NCI-H1105 (cell line): ENCODE results near the gene FGF12.

Source experiments
- DNase-seq: peaks from one replicate; lab custom pipeline; 2025; lab: John Stamatoyannopoulos, UW

The FGF12 gene

DNA sequence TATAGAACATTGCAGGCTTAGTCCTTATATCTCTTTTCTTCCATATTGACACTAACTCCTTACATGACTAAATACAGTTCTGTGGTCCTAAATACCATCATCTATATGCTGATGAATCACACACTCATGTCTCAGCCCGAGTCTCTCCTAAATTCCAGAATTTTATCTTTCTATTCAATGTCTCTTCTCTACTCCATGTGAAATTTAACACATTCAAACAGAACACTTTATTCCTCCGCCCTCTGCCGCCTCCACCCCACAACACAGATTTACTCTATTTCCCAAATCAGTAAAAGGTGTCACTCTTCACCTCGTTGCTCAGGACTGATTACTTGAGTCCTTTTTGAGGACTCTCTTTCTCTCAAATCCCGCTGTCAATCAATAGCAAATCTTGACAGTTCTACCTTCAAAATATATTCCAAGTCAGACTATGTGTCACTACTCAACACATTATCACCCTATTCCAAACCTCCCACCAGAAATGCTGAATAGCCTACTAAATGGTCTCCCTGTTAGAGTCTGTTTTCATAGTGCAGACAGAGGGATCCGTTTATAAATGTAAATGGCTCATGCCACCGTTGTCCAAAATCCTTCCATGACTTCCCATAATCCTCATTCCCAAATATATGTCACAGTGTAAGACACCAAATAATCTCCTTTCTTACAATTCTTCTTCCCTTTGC is 230.3 kb downstream of the FGF12 start:
- no peak for DNase-seq

DNA sequence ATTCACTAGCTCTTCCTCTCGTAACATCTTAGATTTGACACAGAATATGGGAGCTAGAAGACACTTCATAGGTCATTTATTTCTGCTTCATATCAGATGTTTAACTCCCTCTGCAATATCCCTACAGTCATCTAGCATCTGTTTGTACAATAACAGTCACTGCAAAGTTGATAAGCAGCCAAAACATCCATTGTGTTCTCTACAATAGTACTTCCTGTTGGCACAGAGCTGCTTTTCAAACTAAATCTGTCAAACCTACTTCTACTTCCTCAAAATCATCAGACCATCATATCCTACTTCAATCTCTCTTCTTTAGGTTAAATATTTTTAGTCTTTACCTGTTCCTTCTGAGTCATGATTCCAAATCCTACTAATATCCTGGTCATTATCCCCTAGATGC is 233.2 kb downstream of the FGF12 start:
- peak; percentile 66 for DNase-seq

DNA sequence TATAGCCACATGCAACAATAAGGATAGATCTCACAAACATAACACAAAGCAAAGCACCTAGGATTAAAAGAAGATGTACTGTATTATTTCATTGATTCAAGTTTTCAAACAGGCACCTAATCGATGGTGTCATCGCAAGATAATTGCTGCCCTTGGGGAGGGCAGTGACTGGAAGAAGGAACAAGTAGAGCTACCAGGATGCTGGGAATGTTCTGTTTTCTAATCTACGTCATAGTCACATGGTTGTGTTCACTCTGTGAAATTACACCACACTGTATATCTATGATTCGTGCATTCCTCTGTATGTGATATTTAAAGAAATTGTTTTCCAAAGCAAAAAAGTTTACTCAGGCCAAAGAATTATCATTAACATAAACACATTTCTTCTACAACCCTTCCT is 236.6 kb downstream of the FGF12 start:
- DNase-seq, result no peak

DNA sequence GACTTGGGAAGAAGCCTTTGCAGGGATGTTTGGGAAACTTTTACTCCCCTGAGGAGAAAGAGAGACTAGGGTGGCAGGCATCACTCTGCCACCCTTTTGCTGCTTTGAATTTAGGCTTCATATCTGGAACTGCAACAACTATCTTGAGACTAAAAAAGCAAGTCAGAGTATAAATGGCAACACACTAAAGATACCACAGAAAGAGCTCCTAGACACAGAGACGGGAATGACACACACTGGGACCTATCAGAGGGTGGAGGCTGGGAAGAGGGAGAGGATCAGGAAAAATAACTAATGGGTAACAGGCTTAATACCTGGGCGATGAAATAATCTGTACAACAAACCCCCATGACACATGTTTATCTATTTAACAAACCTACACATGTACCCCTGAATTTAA is 237.8 kb downstream of the FGF12 start:
- DNase-seq, result no peak

DNA sequence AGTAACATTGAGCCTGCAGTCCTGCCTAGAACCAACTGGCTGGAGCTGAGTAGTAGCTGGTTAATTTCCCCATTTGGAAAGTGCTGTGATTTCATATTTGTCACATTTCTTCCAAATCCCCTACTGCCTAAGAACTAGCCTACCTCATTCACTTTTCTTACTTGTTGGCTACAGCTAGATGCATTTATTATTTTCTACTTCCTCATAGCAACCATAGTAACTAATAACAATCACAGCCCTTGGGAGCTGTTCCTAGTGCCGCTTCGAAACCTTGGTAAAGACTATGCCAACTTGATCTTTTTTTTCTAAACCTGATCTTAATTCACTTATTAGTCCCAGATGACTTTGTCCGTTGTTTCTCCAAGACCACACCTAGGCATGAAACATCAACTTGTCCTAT is 240.3 kb downstream of the FGF12 start:
- no peak for DNase-seq

DNA sequence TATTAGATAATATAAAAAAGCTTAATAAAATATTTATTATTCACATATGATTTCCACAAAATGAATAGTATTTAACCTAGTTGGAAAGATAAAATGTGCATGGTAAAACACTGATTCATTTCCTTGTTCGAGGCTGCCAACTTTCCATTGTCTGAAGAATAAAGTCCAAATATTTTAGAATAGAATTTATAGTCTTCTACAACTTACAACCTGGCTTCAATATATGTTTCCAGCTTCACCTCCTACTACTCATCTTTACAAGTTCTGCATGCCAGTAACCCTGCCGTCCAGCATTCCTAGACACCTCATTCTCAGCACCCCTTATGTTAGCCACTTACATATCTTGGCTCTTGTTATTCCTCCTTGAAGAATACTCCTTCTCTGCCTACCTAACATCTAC is 244.5 kb downstream of the FGF12 start:
- no peak for DNase-seq

DNA sequence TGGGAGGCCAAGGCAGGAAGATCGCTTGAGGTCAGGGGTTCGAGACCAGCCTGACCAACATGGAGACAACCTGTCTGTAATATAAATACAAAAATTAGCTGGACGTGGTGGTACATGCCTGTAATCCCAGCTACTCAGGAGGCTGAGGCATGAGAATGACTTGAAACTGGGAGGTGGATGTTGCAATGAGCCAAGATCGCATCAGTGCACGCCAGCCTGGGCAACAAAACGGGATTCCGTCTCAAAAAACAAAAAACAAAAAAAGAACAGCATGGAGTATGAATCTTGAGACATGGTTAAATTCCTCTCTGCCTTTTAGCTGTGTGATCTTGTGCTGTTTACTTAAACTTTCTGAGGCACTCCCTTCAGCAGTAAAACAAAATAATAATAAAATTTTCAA is 244.9 kb downstream of the FGF12 start:
- DNase-seq, result no peak

DNA sequence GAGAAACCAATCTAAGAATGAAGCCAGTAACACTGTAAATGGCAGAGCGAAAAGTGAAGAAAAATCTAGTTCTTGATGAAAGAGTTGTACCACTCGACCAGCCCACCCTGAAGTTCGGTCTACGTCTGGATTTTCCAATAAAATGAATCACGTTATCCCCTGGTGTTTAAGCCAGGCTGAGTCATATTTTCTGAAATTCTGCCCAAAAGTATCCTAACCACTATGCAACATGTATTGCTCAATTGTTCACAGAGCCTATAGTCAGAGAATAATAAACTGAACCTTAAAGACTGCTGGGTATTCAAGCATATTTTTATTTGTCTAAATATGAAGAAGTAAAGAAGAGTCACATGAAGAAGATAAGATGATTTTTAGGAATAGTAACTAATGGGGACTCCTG is 245.7 kb downstream of the FGF12 start:
- no peak for DNase-seq

DNA sequence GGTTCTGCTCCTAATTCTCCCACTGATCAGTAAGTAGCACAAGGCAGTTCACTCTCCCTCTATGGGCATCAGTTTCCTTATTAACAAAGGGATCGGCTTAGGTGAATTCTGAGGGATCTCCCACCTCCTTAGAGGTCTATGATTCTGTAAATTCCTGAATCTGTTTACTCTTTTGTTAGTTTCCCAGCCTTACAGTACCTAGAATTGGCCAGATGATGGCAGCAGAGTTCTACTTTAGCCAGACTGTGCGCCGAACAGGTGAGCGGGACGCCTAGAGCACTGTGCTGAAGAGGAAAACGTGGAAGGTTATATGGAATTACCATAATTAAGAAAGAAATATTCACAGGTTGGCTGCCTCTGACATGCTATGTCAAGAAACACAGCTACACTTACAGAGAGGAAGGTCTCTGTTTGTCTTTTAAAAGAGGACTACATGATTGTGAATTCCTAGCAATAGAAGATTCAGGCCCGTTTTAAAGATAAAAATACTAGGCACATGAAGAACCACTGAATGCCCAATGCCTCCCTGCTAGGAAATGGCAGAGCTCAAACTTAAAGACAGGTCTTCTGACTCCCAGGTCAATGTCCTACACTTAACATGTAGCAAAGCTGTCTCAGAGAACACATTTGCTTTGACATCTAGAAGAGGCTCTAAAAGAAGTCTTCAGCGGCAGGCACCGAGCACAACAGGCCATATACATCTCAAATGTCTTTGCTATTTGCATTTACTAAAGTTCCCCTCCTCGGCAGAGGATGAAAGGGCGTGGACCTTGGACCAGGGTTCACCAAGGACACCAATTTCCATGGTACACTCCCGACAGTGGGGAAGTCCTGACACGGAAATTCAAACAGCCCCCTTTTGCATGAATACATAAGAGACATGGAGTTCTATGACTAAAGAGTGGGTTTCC is 259.9 kb downstream of the FGF12 start:
- DNase-seq, result peak; percentile 82

DNA sequence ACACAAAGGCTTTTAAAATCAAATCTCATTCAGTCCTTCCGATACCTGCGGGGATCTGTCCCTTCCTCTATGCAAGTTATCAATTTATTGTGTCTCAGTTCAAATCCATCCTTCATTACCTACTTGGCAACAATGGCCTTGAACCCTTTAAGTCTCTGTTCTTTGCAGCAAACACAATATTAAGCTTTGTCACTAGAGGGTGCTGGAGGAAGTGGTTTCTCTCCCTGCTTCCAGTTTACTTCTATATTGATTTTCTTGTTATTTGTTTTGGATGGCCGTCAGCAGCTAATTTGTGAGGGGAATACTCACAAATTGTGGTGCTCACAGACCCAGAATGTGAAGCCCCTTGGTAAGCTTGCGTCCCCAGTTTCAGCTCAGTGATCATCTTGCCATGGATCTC is 278.3 kb downstream of the FGF12 start:
- DNase-seq, result peak; percentile 13

DNA sequence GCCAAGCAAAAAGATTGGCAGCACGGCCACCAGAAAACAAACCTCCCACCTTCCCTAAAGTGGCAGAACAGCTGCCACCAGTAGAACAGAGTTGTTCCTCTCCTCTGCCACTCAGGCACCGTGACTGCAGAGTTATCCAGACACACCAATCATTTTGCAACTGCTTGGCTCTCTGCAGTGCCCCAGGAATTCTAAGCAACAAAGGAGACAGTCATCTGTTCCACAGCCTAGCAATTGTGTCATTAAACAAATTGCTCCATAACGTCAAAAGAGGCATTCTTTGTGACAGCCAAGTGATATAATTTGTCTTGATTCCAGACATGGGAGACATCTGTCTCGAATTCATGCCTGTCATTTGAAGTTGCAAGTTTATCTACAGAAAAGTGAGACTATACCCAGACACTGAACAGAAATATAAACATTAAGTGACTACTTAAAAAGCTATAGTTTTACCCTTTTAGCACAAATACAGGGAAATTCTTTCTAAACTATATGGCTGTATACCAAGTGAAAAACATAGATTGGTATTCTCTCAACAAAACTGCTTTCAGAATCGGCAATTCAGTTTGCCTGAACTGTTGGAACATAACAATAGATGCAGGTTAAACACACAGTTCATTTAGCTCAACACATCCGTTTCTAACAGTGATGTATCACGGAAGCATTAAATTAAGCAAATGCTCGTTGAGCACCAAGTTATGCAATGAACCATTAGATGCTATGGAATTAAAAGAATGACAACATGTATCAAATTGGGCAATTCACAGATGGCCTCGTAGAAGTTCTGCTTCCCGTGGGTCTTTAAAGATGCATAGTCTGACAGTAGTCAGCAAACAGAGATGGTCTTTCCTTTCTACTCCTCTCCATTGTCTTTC is 281.3 kb downstream of the FGF12 start:
- peak; percentile 94 for DNase-seq

DNA sequence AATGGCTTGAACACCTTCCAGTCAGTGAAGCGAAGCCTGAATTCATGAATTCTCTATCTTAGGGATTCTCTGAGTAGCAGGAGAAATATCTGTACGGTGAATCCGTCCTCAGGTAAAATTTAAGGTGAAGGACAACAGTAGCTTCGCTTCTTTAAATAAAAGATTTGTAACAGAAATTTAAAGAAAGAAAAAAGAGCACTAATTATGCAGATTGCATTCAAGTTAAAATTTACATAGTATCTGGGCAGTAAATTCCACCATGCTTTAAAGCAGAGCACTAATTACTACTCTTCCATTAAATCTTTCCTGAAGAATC is 282.6 kb downstream of the FGF12 start:
- DNase-seq, result no peak

DNA sequence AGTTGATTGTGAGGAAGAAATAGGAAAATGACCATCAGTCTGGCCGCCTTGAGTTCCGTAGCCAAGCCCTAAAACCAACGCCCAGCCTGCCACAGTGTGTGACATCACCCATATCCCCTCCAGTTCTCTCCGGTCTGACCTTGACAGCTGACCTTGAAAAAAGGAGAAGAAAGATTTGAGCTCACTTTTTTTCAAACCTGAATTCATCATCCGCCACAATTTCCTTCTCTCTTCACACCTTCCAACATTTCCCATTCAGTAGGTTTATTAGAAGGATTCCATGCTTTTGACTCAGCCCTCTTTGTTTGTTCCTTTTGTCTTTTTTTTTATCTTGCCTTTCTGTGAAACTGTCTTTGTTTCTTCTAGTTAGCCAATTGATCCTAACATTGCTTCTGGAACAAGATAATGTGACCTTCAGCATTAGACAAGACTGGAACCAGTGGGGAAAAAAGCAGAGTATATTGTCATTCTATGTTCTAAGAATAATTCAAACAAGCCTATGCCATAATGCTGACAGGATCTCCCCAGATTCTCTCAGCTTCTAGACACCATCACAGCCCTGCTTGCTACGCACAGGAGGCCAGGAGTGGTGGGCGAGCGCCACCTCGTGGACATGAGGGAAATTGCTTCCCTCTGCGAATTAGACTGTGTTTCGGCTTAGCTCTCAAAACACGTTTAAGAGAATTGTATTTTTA is 283.1 kb downstream of the FGF12 start:
- DNase-seq, result peak; percentile 64

DNA sequence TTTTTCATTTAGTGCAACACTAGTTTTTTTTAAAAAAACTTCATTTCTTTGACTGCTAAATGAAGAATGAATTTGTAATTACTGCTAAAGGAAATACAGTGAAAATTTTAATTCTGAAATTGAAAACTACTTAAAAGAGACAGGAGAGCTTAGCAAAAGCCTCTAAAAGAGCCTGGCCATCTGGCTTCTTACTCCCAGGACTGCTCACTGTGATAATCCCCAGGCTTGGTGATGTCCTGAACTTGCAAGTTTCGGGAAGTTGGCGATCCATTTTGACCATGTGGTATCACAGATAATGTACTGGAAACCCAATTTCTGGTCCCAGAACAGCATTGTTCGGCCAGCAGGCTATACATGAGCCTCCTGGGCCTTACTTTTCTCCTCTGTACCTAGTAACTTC is 292.1 kb downstream of the FGF12 start:
- DNase-seq, result no peak

DNA sequence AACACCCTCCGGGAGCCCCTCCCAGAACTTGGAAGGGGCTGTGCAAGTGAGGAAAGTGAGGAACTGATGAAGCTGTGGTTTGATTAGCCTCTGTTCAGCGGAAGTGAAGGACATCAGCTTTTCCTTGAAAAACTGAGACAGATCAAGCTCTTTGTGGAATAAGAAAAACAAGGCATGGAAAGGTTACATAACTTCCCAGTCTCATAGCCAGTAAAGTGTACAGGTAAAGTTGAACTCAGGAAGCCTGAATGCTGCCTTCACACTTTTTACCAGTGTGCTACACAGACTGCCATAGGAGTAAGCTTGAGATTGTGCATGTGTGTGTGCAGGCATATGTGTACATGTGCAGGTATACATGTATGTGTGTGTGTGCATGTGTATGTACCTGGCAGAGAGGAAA is 293.2 kb downstream of the FGF12 start:
- DNase-seq, result no peak

DNA sequence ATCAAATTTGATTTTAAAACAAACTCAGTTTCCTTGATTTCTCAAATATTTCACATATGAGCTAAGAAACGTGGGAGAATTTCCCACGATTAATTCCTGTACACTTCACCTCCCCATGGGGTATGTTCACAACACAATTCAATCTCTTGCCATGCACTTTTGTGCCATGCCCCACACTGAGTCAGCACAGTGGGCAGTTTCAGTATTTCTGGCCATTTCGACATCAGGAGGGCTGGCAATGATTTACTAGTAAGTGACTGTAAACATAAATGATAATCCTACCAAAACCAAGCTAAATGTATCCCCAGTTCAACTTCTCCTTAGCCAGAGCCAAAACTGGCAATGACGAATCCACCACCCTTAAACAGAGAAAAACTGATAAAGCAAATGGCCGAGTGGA is 293.6 kb downstream of the FGF12 start:
- DNase-seq, result no peak

DNA sequence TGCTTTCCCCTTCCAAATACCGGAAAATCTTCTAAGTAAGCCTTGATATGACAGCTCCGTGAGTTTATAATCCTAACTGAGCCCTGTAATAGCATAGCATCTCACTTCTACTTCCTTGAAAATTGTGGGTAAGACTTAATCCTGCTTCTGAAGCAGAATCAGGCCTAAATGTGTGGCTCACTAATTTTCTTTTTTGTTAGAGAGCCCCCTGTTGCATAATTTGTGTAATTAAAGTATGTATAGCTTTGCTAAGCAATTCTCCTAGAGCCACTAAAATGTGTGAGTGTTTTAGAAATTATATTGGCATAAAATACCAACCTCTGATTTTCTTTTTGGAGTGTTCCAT is 304.4 kb downstream of the FGF12 start:
- DNase-seq, result peak; percentile 27

DNA sequence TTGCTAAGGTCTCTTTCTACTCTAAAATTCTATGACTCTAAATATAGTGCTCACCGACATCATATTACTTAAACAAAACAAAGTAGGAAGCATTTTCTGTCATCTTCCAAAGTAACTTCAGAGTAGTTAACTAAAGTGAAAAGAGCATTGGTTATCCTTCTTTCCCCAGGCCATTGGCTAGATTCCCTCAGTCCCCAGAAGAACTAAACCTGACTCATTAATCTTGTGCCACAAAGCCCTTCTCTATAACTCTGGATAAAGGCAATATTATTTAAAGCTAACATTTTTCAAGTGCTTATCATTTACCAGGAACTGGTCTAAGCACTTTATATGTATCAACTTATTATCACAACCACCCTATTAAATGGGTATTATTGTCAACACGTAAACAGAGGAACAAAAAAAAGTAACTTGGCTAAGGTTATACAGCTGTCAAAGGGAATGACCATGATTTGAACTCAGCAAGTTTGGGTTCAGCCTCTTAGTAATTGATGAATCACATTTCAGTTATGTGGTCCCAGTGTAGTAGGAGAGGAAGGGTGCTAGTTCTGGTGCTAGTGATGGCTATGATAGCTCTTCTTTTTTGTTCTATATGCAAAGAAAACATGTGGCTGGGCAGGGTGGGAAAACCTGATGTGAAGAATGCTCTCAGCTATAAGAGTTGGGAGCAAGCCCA is 304.9 kb downstream of the FGF12 start:
- DNase-seq, result no peak

DNA sequence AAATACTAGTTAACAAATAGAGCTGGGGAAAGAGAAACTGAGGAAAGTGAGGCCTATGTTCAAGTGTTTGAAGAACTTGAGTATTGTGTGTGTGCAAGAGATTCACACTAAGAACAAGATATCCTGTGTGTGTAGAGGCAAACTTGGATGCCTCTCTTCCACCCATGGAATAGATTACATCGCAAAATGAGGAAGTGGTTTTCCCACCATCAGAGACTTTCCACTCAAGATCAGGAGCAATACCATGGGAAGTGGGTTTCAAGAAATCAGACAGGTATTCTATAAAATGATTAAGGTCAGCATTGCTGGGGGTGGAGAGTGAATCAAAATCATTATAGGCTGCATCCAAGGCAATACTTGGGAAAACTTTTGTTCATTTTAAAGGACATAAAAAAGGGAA is 308.0 kb downstream of the FGF12 start:
- no peak for DNase-seq

DNA sequence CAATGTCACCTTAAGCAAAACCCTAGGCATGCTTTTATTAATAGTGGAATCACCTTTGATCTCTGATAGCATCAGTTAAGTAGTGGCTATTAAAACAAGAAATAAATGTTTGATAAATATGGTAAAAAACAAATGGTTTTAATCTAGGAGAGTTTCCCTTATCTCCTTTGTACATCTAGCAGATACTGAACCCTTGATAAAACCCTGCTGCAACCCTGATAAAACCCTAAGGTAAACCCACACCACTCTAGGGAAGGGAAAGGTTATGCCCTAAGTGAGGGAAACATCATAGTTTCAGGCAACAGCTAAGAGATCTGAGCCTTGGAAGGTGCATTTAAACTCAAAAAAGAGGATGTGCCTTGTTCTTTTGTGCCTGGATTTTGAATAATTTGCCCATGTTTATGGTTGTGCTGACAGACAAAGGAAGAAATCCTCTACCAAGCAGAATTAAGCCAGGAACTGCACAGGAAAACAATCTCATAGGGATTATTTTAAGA is 309.7 kb downstream of the FGF12 start:
- DNase-seq, result no peak

DNA sequence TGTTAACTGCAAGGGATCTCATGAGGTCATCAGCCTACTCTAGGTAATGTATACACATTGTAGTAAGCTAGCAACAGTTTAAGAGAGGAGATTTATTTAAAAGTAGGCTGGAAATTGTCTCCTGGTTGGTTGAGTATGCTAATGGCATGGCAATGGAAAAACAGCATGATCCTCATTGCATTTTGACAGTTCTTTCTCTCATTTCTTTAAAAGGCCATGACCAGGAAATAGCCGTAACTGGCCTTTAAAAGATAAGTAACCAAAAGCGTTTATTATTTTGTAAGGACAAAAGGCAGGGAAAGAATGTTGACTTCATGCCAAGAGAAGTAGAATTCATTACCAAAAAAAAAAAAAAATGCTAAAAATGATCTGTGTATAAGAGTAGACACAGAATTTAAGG is 310.3 kb downstream of the FGF12 start:
- DNase-seq, result no peak

DNA sequence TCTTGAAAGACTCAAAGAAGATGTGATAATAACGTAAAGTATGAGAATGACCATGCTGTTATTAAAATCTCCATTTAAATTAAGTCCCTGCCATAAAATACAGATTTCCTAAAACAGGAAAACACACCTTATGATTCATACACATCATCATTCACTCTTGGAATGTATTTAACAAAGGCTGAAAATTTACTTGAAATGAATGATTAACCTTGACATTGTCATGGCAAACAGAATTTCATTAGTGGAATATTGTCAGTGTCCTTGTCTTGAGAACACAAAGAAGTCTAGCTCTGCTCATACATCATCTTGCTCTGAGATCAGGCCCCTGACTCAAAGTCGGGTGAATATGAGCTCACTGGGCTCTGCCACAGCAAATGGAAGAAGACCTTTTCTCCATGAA is 313.9 kb downstream of the FGF12 start:
- DNase-seq, result no peak
